Activated naive CD4-positive, alpha-beta T cell treated with anti-CD3 and anti-CD28 coated beads, Interleukin-2, amount 50 U/mL, for 24 hours (primary cell): ENCODE results near the gene NRG3.

Experiments used
- H3K27ac Mint-ChIP-seq: one replicate; pipeline ENCODE4 v1.8.0; 2021; ENCODE audit warnings: mild to moderate bottlenecking, mixed read lengths
- H3K27me3 Mint-ChIP-seq: one replicate; pipeline ENCODE4 v1.8.0; 2021; ENCODE audit warnings: mixed read lengths
- H3K36me3 Mint-ChIP-seq: one replicate; pipeline ENCODE4 v1.8.0; 2021; ENCODE audit warnings: mixed read lengths
- H3K4me1 Mint-ChIP-seq: one replicate; pipeline ENCODE4 v1.8.0; 2021; ENCODE audit warnings: mixed read lengths
- H3K4me3 Mint-ChIP-seq: one replicate; pipeline ENCODE4 v1.8.0; 2021; ENCODE audit warnings: mild to moderate bottlenecking, mixed read lengths
- H3K9me3 Mint-ChIP-seq: one replicate; pipeline ENCODE4 v1.8.0; 2021; ENCODE audit warnings: mixed read lengths

The NRG3 gene

GRCh38 chr10:82402906-82403401 is 528.0 kb downstream of the NRG3 start:
- H3K4me3 Mint-ChIP-seq, result no peak overlapping the region
- no peak overlapping the region for H3K27ac Mint-ChIP-seq
- H3K36me3 Mint-ChIP-seq, result no peaks in the 10 kb centered on the region
- H3K9me3 Mint-ChIP-seq, result no peaks in the 10 kb centered on the region
- H3K4me1 Mint-ChIP-seq, result no peaks in the 10 kb centered on the region
- no peaks in the 10 kb centered on the region for H3K27me3 Mint-ChIP-seq

GRCh38 chr10:82409671-82410070 is 534.7 kb downstream of the NRG3 start:
- no peak overlapping the region for H3K27ac Mint-ChIP-seq
- H3K9me3 Mint-ChIP-seq, result peaks cover 11% of the 10 kb centered on the region
- H3K27me3 Mint-ChIP-seq, result no peaks in the 10 kb centered on the region
- H3K4me3 Mint-ChIP-seq, result no peak overlapping the region
- no peaks in the 10 kb centered on the region for H3K36me3 Mint-ChIP-seq
- no peaks in the 10 kb centered on the region for H3K4me1 Mint-ChIP-seq

- Mint-ChIP-seq H3K4me3 (no peak overlapping the region), H3K27me3 (no peaks in the 10 kb centered on the region), H3K36me3 (no peaks in the 10 kb centered on the region), H3K9me3 (peaks cover 11% of the 10 kb centered on the region), H3K27ac (no peak overlapping the region), H3K4me1 (no peaks in the 10 kb centered on the region)
Measured at GRCh38 chr10:82411416-82411815, 536.4 kb downstream of the NRG3 start.

GRCh38 chr10:82420001-82420400 is 545.0 kb downstream of the NRG3 start:
- Mint-ChIP-seq H3K4me1 (no peaks in the 10 kb centered on the region), H3K4me3 (no peak overlapping the region), H3K27me3 (no peaks in the 10 kb centered on the region), H3K9me3 (peaks cover 3% of the 10 kb centered on the region), H3K27ac (no peak overlapping the region), H3K36me3 (no peaks in the 10 kb centered on the region)

- Mint-ChIP-seq H3K4me3 (no peak overlapping the region), H3K27me3 (no peaks in the 10 kb centered on the region), H3K4me1 (no peaks in the 10 kb centered on the region), H3K27ac (no peak overlapping the region), H3K36me3 (no peaks in the 10 kb centered on the region), H3K9me3 (peaks cover 35% of the 10 kb centered on the region)
Measured at GRCh38 chr10:82429302-82429701, 554.3 kb downstream of the NRG3 start.

GRCh38 chr10:82438277-82438676 is 563.3 kb downstream of the NRG3 start:
- H3K4me3 Mint-ChIP-seq, result no peak overlapping the region
- H3K4me1 Mint-ChIP-seq, result no peaks in the 10 kb centered on the region
- peaks cover 6% of the 10 kb centered on the region for H3K9me3 Mint-ChIP-seq
- H3K27me3 Mint-ChIP-seq, result peaks cover 1% of the 10 kb centered on the region
- no peaks in the 10 kb centered on the region for H3K36me3 Mint-ChIP-seq
- H3K27ac Mint-ChIP-seq, result no peak overlapping the region

GRCh38 chr10:82440775-82441174 is 565.8 kb downstream of the NRG3 start:
- Mint-ChIP-seq H3K4me1 (no peaks in the 10 kb centered on the region), H3K9me3 (peaks cover 11% of the 10 kb centered on the region), H3K27me3 (peaks cover 1% of the 10 kb centered on the region), H3K27ac (no peak overlapping the region), H3K4me3 (no peak overlapping the region), H3K36me3 (no peaks in the 10 kb centered on the region)

GRCh38 chr10:82452046-82452445 is 577.1 kb downstream of the NRG3 start:
- Mint-ChIP-seq H3K4me3 (no peak overlapping the region), H3K27ac (no peak overlapping the region), H3K4me1 (no peaks in the 10 kb centered on the region), H3K27me3 (no peaks in the 10 kb centered on the region), H3K9me3 (peaks cover 4% of the 10 kb centered on the region), H3K36me3 (no peaks in the 10 kb centered on the region)

- Mint-ChIP-seq H3K4me1 (no peaks in the 10 kb centered on the region), H3K36me3 (no peaks in the 10 kb centered on the region), H3K27me3 (no peaks in the 10 kb centered on the region), H3K9me3 (peaks cover 4% of the 10 kb centered on the region), H3K4me3 (no peak overlapping the region), H3K27ac (no peak overlapping the region)
Measured at GRCh38 chr10:82452676-82453075, 577.7 kb downstream of the NRG3 start.

GRCh38 chr10:82453678-82454293 is 578.8 kb downstream of the NRG3 start:
- no peaks in the 10 kb centered on the region for H3K4me1 Mint-ChIP-seq
- peaks cover 4% of the 10 kb centered on the region for H3K9me3 Mint-ChIP-seq

GRCh38 chr10:82462910-82463551 is 588.0 kb downstream of the NRG3 start:
- H3K36me3 Mint-ChIP-seq, result no peaks in the 10 kb centered on the region
- no peak overlapping the region for H3K4me3 Mint-ChIP-seq
- H3K27me3 Mint-ChIP-seq, result no peaks in the 10 kb centered on the region
- H3K9me3 Mint-ChIP-seq, result peaks cover 5% of the 10 kb centered on the region
- no peaks in the 10 kb centered on the region for H3K4me1 Mint-ChIP-seq
- H3K27ac Mint-ChIP-seq, result no peak overlapping the region

More at GRCh38 chr10:82453678-82454293, 578.8 kb downstream of the NRG3 start:
- no peaks in the 10 kb centered on the region for H3K36me3 Mint-ChIP-seq
- no peak overlapping the region for H3K27ac Mint-ChIP-seq
- H3K27me3 Mint-ChIP-seq, result no peaks in the 10 kb centered on the region
- no peak overlapping the region for H3K4me3 Mint-ChIP-seq

- Mint-ChIP-seq H3K4me1 (no peaks in the 10 kb centered on the region), H3K9me3 (peaks cover 5% of the 10 kb centered on the region), H3K36me3 (no peaks in the 10 kb centered on the region), H3K27ac (no peak overlapping the region), H3K4me3 (no peak overlapping the region), H3K27me3 (no peaks in the 10 kb centered on the region)
Measured at GRCh38 chr10:82463614-82464013, 588.6 kb downstream of the NRG3 start.

- H3K4me3 Mint-ChIP-seq, result no peak overlapping the region
- no peaks in the 10 kb centered on the region for H3K36me3 Mint-ChIP-seq
- no peaks in the 10 kb centered on the region for H3K27me3 Mint-ChIP-seq
- peaks cover 5% of the 10 kb centered on the region for H3K9me3 Mint-ChIP-seq
- no peaks in the 10 kb centered on the region for H3K4me1 Mint-ChIP-seq
- H3K27ac Mint-ChIP-seq, result no peak overlapping the region
Measured at GRCh38 chr10:82464191-82464818, 589.3 kb downstream of the NRG3 start.

GRCh38 chr10:82464966-82465365 is 590.0 kb downstream of the NRG3 start:
- Mint-ChIP-seq H3K36me3 (no peaks in the 10 kb centered on the region), H3K27ac (no peak overlapping the region), H3K27me3 (no peaks in the 10 kb centered on the region), H3K4me3 (no peak overlapping the region), H3K4me1 (no peaks in the 10 kb centered on the region), H3K9me3 (peaks cover 5% of the 10 kb centered on the region)

- H3K36me3 Mint-ChIP-seq, result no peaks in the 10 kb centered on the region
- H3K4me3 Mint-ChIP-seq, result no peak overlapping the region
- H3K27me3 Mint-ChIP-seq, result no peaks in the 10 kb centered on the region
- no peaks in the 10 kb centered on the region for H3K4me1 Mint-ChIP-seq
- H3K9me3 Mint-ChIP-seq, result no peaks in the 10 kb centered on the region
- H3K27ac Mint-ChIP-seq, result no peak overlapping the region
Measured at GRCh38 chr10:82468453-82468852, 593.5 kb downstream of the NRG3 start.
